HG02938 (cell line): ENCODE data around the gene ECPAS.
"Not testable (repeated sequence)": the region's sequence is repeated elsewhere in the genome, so short reads cannot be mapped to it uniquely, and the experiment has no call there.

Experiments used
- ATAC-seq: cut with Tn5 transposase; IDR thresholded peaks from one replicate; pipeline ENCODE4 v1.9.1; 2021; ENCODE audit warnings: mild to moderate bottlenecking, moderate library complexity; ENCODE audit not compliant: unreplicated experiment

ECPAS gene

DNA sequence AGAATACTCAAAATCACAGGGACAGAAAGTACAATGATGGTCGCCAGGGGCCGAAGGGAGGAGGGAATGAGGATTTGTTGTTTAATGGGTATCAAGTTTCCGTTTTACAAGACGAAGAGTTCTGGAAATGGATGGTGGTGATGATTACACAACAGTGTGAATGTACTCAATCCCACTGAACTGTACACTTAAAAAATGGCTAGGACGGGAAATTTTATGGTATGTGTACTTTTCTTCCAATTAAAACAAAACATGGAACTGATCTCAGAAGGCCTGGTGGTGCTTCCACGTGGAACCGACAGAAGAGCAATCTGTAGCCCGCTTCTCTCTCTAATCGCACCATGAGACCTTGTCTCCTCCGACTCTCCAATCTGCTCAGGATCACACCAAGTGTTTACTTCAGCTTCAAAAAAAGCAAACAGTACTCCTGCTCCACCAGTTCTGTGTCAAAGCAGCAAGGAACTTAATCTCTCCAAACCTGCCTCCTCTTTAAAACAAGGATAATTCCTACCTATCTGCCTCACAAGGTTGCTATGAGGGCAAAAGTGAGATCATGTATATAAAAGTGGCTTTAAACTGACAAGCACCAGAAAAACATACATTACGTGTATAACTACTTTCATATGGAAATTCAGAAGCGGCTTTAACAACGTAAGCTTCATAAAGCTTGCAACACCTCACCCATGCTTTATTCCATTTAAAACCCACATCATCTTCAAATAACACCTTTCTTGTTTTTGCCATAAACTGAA, 2.1 kb downstream of the ECPAS start:
- no peak for ATAC-seq

DNA sequence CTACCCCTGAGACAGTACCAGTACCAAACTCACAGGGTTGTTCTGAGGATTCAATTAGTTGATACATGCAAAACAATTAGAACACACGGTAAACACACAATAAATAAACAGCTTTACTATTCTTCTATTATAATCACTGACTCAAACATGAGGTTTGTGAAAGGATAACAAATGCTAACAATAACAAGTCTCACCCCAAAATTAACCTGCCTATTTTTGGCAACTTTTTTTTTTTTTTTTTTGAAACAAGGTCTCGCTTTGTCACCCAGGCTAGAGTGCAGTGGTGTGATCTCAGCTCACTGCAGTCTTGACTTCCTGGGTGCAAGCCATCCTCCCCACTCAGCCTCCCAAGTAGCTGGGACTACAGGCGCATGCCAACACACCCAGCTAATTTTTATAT, 6.5 kb downstream of the ECPAS start:
- ATAC-seq = no peak

DNA sequence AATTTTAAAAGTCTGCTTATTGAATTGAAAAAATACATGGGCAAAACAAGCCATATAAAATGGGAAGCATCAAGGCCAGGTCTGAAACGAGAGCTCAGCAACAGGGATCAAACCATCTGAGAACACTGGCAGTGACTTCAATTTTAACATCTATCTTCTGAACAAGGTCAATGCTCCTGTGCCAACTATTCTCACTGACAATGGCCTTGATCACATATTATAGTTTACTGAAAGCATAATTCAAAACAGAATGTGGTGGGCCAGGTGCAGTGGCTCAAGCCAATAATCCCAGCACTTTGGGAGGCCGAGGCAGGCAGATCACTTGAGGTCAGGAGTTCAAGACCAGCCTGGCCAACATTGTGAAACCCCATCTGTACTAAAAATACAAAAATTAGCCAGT, 9.0 kb downstream of the ECPAS start:
- ATAC-seq = no peak

DNA sequence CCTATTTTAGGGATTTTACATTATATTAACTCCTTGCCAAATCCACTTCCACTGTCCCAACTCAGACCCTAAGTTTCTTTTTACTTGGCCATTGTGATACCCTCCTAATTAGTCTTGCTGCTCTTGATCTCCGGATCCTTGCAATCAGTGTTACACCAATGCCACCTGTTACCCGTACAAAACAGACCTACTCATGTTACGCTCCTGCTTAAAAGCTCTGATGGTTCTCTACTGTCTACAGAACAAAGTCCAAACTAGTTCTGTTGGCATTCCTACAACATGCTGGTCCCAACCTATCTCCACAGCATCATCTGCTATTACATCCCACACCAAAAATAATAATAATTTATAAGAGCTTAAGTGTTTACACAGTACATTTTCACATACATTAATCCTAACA, 9.8 kb downstream of the ECPAS start:
- ATAC-seq = no peak

DNA sequence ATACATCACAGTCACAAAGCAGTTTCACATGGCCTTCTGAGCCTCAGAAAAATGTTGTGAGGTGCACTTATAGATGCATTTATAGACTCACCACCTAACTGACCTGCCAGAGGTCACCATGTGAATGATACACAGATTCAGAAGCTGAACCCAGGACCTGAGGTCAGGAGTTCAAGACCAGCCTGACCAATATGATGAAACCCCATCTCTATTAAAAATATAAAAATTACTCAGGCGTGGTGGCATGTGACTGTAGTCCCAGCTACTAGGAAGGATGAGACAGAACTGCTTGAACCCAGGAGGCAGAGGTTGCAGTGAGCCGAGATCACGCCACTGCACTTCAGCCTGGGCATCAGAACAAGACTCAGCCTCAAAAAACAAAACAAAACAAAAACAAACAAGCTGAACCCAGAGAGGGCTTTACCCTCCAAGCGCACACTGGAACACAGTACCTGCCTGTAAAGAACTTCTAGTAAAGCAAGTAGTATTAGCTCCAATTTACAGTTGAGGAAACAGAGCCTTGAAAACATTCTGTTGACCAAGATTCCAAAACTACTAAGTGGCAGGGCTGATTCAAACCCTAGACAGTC, 16.3 kb downstream of the ECPAS start:
- ATAC-seq = no peak

DNA sequence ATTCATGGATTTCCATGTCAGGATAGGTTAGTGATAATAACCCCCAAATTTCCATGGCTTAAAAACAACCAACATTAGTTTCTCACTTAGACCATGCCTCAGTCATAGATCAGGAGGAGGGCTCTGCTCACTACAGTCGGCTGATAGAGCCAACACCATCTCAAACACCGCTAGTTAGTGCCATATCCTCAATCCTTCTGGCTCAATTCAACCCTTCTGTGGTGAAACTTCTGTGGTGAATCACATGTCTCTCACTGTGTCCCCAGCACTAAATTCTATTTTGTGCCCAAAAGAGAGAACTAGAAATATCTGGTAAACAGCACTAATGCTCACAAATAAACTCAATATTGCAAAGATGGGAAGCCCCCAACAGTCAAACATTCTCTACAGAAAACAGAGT, 21.1 kb downstream of the ECPAS start:
- no peak for ATAC-seq

DNA sequence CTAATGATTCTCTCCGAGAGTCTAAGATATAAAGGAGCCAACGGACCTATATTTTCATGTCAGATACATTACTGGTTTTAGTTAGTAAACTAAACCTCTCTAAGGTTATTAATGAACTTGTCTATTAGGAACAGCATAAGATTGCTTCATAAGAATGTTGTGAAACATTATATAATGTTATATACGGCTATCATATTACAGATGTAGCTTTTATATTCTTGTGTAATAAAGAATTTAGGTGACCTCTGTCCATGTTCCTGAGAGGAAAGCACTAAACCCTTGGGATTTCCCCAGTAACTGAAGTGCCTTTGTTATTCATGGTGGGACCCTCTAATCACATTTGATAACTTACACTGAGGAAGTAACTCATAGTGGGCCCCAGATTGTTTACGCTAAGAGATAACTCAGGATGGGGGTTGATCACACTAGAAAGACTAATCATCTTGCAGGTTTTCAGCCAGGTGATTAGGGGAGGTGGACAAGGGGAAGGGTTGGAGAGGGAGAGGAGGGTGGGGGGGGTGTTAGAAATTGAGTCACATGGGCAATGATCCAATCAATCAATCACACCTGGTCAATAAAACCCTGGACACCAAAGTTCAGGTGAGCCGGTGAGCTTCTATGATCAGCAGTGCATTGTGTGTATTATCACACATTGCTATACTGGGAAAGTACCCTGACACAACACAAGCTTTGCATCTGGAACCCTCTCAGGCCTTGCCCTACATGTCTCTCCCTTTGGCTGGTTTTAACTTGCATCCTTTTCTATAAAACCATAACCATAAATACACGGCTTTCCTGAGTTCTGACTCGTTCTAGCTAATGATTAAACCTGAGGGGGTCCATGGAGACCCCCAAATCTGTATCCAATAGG, 25.8 kb downstream of the ECPAS start:
- no peak for ATAC-seq

DNA sequence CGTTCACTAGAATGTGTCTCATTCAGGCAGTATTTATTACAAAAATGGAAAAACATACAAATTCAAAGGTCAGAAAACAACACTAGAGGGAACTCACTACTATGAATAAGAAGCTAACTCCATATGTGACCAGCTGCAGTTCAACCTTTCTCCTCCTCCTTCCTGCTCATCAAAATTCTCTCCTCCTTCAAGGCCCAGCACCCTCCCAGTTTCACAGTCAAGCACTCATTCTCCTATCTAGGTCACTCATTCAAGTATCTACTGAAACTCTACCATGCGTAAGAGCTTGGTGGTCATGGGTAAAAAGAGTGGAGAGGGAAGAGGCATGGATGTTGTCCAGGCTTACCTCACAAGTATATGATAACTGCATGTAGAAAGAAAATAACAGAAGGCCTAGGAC, 27.7 kb downstream of the ECPAS start:
- ATAC-seq = no peak

DNA sequence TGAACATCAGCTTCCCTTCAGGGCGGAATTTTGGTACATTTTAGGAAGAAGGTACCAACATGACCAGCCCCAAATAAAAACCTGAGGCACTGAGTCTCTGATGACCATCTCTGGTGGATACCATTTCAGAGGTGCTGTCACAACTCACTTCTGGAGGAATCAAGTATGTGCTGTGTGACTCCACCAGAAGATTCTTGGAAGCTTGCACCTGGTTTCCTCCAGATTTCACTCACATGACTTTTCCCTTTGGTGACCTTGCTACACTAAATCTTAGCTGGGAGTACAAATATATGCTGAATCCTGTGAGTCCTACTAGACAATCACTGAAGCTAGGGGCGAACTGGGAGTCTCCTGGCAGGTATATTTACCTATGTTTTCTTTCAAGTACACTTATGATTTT, 28.5 kb downstream of the ECPAS start:
- no peak for ATAC-seq

DNA sequence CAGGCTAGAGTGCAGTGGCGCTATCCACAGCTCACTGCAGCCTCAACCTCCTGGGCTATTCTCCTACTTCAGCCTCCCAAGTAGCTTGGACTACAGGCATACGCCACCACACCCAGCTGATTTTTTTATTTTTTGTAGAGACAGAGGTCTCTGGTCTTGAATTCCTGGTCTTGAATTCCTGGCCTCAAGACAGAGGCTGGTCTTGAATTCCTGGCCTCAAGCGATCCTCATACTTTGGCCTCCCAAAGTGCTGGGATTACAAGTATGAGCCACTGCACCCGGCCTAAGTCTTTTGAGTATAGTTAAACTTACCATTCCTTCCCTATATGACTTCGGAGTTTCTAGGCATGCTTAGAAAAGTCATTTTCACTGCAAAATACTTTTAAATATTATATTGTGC, 29.4 kb downstream of the ECPAS start:
- no peak for ATAC-seq

DNA sequence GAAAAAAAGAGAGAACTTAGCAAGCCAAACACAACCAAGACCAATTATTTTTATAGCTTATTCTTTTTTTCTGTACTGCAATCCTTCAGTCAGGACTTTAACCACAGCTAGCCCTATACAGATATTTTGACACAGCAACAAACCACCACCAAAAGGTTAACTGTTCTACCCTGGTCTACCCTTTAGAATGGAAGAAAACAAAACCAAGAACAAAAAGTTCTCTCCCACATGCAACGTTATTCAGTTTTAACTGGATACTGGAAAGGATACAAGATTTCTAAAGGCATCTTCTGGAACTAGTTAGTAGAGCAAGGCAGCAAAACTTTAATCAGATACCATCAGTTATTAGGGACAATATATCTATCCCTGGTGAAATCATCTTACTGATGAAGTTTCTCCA, 32.6 kb downstream of the ECPAS start:
- ATAC-seq = no peak

DNA sequence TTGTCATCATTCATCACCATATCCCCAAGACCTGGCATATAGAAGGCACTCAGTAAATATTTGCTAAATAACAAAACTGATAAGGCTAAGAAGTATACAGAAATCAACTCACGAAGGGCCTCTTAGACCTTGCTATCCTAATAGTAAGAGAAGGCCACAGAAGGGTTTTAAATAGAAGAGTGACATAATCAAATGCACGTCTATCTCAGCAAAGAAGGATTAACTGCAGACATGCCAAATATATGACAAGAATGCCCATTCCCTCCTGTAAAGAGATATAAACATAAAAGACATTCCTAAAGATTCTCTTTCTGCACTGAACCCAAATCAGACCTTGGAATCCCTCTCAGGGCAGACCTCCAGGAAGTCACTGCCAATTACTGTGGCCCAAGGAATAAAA, 34.1 kb downstream of the ECPAS start:
- no peak for ATAC-seq

DNA sequence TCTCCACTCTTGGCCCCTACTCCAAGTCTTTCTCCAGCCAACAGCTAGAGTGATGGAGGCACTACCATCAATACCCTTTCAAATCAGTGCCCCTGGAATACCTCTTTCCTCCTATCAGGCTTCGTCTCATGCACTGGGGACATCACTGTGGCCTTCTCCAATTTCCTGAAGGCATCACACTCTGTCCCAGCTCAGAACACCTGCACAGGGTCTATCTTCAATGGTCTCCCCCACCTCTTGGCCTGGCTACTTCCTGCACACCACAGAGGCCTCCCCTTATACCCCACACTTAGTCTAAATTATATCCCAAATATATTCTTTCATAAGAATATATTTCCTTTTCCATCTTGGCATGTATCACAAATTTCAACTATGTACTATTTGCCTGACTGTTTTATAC, 34.5 kb downstream of the ECPAS start:
- ATAC-seq = no peak

DNA sequence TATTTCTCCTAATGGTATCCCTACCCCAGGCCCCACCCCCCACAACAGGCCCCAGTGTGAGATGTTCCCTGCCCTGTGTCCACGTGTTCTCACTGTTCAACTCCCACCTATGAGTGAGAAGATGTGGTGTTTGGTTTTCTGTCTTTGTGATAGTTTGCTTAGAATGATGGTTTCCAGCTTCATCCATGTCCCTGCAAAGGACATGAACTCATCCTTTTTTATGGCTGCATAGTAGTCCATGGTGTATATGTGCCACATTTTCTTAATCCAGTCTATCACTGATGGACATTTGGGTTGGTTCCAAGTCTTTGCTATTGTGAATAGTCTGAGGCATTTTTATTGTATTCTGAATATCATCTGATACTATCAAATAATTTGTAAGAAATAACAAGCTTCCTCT, 38.4 kb downstream of the ECPAS start:
- ATAC-seq = not testable (repeated sequence)

DNA sequence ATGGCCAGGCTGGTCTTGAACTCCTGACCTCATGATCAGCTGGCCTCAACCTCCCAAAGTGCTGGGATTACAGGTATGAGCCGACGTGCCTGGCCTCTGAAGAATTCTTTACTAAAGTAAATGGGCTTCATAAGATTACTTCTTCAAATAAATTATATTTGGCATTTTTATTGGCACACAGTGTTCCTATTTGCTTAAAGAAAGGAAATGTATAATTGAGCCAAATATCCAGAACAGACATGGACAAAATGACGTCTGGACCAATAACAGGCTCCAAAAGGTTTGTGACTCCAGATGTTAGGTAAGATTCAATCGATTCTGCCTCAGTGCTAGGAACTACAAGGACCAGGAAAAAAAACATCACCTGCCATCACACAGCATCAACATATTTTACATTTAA, 40.7 kb downstream of the ECPAS start:
- no peak for ATAC-seq

DNA sequence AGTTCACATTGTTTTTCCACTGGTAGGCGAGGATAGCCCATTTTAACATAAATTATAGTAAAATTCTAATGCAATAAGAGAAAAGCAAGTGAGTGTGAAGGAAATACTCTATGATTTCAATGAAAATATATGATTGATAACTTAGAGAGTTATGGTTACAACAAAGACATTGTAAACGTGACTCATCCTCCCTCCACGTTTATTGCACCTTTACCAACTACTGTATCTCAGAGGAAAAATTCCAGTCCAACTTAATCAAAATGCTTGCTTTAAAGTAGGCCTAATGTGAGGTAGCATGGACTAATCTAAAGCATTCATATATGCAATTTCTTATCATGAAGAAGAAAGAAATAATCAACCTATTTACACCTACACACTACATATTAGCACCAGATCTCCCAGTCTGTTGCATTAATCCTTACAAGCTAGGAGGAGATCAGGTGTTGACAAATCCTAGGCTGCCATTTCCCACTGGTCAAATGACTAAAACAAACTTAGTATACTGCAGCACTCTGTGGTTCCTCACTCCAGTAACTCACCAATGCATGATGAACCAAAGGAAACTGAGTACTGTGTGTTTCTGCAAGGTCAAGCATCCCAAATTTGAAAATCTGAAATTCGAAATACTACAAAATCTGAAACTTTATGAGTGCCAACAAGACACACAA, 41.7 kb downstream of the ECPAS start:
- ATAC-seq = no peak

DNA sequence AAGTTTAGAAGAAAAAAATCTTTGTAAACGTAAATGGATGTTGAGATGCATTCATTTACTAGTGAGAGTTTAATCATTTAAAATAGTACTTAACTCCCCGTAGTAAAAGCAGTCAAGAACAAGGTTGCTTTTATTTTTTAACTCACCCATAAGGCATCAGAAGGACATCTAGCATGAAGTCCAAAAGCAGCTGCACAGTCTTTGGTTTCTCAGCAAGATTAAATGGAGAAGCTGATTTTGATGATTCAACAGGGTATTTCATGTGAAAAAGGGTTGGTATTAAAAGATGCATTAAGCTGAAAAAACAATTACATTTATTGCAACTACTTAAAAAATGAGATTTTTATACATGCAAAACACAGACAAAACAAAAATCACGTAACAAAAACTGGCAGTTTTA, 44.0 kb downstream of the ECPAS start:
- ATAC-seq = no peak

DNA sequence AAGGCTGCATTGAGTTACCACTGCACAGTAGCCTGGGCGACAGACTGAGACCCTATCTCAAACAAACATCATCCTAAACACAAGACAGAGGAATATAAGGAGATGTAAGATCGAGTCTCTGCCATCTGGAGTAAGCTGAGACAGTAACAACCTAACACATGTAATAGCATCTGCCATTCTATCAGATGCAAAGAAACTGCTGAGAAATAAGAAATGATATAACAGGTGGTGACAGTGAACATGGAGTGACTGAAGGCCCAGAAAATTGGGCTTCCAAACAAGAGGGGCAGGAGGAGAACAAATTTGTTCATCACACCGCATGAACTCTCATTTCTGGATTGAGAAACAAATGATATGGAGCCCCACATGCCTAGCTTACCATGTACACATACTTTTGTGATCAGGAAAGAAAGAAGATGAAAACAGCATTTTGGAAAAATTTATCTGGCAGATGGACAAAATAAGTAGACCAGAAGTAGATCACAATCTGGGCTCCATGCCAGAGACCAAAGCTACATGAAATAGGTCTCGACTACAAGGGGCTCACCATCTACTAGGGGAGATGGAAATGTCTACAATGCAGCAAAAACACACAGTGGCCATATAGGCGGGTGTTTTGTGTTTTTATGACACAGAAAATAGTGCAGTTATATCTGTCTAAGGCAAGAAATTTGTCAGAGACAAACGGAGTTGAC, 45.5 kb downstream of the ECPAS start:
- no peak for ATAC-seq

DNA sequence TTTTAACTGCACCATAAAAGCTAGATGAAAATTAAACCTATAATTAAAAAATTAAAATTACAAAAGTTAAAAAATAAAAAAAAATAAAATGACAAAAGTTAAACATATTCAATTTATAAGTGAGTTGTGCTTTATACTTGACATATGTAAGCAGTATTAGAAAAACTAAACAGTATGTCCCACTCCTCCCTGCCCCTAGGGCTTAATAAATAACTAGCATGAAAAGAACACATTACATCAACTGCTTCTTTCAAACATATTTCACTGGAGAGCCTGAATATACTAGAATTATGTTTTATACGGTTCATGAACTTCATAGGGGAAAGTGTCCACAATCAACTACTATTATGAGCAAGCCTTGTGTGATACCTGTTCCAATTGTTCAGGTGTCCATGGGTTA, 47.6 kb downstream of the ECPAS start:
- no peak for ATAC-seq

DNA sequence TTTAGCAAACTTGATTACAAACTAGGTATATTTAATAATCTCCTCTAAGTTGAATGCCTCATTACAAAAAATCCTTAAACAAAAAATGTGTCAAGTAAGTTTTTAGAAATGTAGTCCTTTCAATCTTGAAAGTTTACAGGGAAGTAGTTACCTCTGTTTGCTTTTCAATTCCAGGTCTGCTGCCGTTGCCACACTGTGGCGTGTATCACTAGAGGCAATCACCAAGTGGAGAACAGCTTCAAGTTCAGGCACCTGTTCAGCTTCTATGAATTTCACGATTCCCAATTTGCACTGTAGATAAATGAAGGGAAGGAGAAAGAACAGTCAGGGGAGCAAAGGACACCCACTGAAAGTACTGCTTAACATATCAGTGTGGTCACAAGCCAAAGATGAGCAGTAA, 51.1 kb downstream of the ECPAS start:
- no peak for ATAC-seq

DNA sequence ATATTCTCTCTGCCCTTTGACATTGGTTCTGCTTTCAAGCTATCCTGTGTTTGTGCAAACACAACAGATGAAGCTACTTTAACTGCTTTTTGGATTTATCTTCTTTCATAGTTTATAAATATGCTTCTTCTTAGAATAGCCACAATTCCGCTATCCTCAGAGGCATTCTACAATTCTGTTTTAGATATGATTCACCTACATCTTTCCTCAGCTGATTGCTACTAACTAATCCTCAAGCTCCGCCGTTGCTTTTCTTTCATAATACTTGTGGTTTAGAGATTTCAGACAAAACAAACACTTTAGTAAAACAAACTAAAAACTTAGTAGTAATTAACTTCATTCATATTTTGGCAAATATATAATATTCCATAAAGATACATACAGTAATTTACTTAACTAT, 52.5 kb downstream of the ECPAS start:
- ATAC-seq = no peak
